ENCODE data around the gene JPH2.
A peak's percentile ranks its signal among the peaks of the same experiment; 100 is the strongest.
"Not testable (repeated sequence)": the region's sequence is repeated elsewhere in the genome, so short reads cannot be mapped to it uniquely, and the experiment has no call there.

The JPH2 gene

GRCh38 chr20:44211177-44212039, 24.4 kb upstream of the JPH2 start:
- no peak for DNase-seq

DNA sequence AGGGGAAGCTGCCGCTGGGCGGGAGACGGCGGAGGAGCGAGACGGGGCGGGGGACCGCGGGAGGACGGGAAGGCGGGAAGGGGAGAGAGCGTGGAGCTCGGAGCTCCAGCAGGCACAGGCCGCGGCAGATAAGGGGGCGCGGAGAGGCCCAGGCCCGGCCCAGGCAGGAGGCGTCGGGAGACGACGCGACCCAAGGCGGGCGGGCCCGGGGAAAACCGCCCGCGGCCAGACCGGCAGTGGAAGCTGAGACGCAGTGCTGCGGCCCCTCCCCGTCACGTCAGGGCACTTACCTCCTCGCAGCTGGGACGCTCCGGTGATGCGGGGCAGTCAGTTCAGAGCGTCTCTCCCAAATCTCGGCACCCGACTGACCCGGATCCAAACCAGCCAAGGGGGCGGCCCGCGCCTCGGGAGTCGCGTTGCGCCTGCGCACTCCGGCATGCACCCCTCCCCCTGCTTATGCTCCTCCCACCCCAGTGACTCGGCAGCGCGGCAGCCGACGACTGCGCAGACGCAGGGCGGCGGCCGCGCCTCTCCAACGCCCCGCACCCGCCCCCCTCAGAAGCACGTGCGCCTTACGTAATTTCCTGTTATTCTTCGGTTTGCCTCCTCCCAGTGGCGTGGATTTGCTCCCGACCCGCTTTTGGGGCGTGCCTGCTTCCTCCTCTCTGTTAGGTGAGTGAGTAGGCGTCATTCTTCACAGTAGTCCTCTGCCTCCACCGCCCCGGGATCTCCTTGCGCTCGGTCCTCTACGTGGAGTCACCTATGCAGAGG, 23.6 kb upstream of the JPH2 start, which contains the start of gene OSER1:
Gene OSER1, minus strand, starts transcription at position 366 of the 771 bp plus-strand sequence. CDS start 3,814 bp downstream, outside the sequence.
- DNase-seq: peak; percentile 98

DNA sequence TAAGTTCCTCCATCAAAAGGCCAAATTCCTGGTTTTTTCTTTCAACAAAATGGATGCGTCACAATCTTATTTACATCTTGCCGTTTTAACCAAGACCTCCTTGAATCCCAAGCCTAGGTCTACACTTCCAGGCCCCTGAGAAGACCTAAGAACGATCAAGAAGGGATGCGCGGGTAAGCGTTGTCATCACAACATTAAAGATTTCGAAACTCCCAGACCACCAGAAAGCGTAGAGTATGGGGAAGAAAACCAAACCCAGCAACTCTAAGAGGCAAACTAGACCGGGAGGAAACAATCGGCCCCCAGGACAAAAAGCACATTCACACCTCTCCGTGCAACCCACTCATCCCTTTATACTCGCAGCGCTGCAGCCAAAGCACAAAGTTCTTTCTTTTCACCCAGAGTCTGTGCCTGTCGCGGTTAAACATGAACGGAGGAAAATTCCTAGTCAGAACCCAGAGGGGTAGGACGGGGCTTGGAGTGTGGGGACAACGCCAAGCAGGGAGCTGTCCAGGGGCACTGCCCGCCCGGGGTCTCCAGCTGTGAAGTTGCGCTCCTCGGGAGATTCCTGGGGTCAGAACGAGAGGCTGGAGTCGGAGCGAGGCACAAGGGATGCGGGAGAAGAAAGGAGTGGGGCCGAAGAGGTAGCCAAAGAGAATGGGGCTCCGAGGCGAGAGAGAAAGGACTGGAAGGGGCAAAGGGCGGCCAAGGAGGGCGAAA, 22.9 kb upstream of the JPH2 start:
- peak; percentile 20 for DNase-seq

DNA sequence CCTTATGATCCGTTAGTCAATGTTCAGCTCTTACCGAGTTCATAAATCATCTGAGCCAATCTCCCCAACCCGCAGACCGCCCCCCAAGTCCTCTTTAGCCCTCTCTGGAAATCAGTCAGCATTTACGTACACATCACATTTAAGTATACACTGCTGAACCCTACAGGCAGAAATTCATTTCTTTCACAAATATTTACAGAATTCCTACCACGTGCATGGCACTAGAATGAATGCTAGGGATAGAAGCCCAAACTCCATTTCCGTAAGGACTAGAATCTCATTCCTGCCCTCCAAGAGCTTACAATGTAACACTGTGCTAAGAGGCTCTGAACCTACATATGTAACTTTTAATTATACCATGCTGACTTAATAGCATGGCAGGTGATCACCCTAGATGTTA, 21.8 kb upstream of the JPH2 start:
- no peak for DNase-seq

DNA sequence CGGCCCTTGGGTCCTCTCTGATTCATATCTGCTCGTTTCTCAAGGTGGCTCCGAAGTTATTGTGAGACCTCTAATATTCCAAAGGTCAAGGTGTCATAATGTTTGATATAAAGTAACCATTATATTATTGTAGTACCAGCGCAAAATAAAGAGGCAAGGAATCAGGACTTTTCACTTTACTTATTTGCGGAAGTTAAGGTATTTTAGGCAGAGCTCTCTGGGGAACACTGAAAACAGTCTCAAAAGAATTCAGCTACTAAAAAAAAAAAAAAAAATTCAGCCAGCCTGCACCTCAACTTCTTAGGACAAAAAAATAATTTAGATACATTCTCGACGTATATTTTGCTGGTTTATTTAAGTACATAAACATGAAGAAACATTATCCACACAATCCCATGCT, 21.2 kb upstream of the JPH2 start:
- no peak for DNase-seq

DNA sequence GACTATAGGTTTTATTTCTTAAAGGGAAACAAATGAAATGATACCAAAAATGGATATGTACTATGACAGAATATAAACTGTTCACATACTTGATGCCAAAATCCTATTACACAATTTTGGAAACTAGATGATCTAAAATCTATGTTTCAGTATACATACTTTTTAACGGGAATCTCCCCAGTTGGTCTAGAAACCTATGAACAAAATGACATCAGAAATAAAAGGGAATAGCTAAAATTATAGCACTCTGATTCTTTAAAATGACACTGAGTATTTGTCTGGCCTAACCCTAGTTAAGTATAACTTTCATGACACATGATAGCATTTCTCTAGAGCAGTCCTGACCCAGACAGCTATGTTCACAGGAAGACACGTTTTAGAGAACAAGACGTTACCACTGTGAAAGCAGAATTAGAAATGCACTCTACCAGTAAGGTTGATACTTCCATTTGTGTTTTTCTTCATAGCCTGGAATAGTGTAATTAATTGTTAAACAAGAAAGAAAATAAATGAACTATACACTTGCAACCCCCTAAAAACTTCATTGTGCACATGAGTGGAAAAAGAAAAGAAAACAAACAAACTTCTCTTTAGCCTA, 20.2 kb upstream of the JPH2 start:
- DNase-seq: no peak

DNA sequence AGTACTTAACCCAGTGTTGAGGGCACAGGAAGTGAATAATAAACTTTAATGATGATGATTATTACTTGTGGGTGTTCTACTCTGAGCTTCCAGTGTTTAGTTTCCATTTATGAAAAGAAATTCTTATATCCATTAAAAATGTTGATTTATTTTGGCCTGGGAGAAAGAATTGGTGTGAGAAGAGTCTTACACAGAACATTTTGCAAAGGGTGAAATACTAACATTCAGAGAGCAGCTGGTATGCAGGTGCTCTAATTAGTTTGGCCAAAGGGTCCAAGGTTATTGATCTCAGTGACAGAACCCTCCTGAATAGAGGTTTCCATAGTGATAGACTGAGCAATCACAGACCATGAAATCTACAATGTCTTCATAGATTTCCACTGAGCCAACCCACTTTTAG, 19.1 kb upstream of the JPH2 start:
- DNase-seq: no peak

DNA sequence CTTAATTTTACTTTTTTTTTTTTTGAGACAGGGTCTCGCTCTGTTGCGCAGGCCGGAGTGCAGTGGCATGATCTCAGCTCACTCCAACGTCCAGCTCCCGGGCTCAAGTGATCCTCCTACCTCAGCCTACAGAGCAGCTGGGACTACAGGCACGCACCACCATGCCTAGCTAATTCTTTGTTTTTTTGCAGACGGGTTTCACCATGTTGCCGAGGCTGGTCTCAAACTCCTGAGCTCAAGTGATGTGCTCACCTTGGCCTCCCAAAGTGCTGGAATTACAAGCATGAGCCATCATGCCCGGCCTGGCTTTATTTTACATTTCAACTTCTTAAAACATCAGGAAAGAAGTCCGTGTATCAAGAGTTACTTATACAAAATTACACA, 17.8 kb upstream of the JPH2 start:
- no peak for DNase-seq

GRCh38 chr20:44204156-44204831, 17.3 kb upstream of the JPH2 start:
- no peak for DNase-seq

GRCh38 chr20:44203161-44203560, 16.2 kb upstream of the JPH2 start:
- no peak for DNase-seq

DNA sequence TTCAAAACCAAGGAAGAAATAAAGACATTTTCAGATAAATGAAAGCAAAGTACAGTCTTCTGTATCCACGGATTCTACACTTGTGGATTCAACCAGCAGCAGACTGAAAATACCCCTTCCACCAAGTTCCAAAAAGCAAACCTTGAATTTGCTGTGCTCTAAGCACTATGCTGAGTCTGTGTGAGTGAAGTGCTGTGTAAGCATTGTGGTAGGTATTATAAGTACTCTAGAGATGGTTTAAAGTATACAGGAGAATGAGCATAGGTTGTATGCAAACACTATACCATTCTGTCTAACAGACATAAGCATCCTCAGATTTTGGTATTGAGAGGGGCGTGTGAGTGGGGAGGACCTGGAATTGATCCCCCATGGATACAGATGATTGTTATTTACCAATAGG, 14.0 kb upstream of the JPH2 start:
- no peak for DNase-seq

DNA sequence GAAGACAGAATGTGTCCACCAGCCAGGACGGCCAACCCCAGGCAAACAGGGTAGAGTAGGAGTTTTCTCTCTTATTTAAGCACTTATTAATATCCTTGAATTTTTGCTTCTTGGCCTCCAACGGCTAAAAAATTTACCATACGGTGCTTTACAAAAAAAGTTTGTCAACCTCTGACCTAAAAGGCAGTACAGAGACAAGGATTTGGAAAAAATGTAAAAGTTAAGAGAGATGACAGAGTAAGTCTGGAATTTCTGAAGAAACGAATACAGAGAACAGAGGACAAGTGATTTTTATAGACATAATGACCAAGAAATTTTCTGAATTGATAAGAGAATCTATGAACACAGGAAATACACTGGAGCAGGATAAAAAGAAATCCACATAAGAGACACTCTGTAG, 13.4 kb upstream of the JPH2 start:
- DNase-seq: no peak

- no peak for DNase-seq
Measured at GRCh38 chr20:44199877-44200276, 12.9 kb upstream of the JPH2 start.

- DNase-seq: peak; percentile 19
Measured at GRCh38 chr20:44198872-44199271, 11.9 kb upstream of the JPH2 start.

- DNase-seq: no peak
Measured at GRCh38 chr20:44196271-44196670, 9.3 kb upstream of the JPH2 start.

DNA sequence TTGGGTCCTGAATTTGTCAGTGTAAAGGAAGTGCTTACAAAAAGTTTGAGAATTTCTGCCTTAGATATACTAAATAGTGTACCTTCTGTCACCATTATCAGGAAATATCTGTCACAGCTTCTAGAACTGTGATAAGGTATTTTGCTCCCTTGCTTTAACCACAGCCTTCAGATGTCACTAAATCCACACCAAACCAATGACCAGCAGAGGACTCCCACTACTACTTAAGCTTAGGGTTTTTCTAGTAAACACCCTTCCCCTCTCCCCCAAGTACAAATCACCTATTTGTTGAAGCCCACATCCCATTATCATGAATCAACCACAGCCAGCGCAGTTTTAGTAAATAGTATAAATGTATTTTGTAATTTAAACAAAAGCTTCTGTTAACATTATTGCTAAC, 8.6 kb upstream of the JPH2 start:
- DNase-seq: no peak

DNA sequence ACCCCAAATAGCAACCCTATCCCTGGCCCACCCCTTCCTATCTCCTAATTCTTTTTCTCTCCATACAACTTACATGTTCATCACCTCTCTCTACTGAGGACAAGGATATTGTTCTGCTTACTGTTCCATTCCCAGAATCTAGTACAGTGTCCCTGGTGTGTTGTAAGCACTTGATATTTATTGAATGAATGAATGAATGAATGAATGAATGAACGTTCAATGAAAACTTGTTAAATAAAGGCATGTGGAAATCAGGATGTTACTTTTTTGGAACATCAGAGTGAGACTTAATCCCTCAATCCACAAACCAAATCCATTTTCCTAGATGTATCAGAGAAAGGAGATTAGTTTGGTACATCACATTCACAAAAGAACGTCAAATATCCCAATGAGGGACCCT, 6.8 kb upstream of the JPH2 start:
- no peak for DNase-seq

DNA sequence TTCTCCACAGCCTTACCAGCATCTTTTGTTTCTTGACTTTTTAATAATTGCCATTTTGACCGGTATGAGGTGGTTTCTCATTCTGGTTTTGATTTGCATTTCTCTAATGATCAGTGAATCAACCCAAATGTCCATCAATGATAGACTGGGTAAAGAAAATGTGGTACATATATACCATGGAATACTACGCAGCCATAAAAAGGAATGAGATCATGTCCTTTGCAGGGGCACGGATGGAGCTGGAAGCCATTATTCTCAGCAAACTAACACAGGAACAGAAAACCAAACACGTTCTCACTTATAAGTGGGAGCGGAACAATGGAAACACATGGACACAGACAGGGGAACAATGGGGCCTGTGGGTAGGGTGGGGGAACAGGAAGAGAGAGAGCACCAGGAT, 4.7 kb upstream of the JPH2 start:
- not testable (repeated sequence) for DNase-seq

- peak; percentile 65 for DNase-seq
Measured at GRCh38 chr20:44190197-44190852, 3.3 kb upstream of the JPH2 start.

DNA sequence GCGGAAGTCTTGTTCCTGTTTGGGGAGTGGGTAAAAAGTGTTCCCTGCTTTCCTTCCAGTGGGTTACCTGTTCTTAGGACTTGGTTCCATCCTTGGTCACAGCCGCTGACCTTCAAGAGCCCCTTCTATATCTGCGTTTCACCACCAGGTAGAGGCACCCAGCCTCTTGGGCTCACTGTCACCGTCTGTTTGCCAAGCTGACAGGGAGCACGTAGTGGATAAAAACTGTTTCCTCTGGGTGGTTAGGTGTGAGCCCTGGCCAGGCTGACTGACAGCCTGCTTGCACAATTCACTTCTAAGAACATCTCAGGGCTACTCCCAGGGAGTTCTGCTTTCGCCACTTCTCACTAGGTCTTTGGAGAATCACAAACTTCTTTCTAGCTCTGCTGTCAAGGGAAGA, 1.8 kb upstream of the JPH2 start:
- DNase-seq: no peak

- no peak for DNase-seq
Measured at GRCh38 chr20:44187772-44188709, 1.1 kb upstream of the JPH2 start.

Measured in CD4-positive, alpha-beta T cell treated with Interleukin-17A for 1 hour (primary cell).